GM10847 (cell line): ENCODE data around the gene UBE2D4.
A peak's percentile ranks its signal among the peaks of the same experiment; 100 is the strongest.

Experiments
- POLR2A ChIP-seq: IDR thresholded peaks from 2 replicates; pipeline ENCODE4 v1.6.1; 2011; ENCODE audit not compliant: insufficient read length; ENCODE audit errors: extremely low read depth

Gene UBE2D4

GRCh38 chr7:43925984-43926797 is at the start of gene UBE2D4:
Gene UBE2D4 (plus strand): TSS chr7:43926436. CDS start chr7:43926533, 97 bp downstream.
- TF ChIP-seq POLR2A = peak; percentile 93

GRCh38 chr7:43876976-43877745 is 49.1 kb upstream of the UBE2D4 start:
- TF ChIP-seq POLR2A = no peak

GRCh38 chr7:43877968-43878864 is 48.0 kb upstream of the UBE2D4 start:
- TF ChIP-seq POLR2A = no peak

DNA sequence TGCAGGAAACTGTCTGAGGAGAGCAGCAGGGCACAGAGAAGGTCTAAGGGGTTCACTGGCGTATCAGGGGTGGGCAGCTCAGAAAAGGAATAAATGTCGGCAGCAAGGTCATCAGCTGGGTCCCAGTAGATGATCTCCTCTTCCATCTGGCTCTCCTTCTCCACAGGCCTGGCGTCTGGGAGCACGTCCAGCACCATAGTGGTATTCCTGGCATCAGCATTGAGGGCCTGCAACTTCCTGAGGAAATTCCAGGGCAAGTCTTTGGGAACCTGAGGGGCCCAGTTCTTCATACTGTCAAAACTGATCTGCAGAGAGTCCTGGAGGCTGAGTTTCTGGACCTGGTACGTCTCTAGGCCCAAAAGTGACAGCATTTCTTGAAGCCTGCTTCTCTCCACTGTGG is 47.4 kb upstream of the UBE2D4 start:
- TF ChIP-seq POLR2A = no peak

- no peak for TF ChIP-seq POLR2A
Observed at GRCh38 chr7:43879477-43879876, 46.8 kb upstream of the UBE2D4 start.

- no peak for TF ChIP-seq POLR2A
Observed at GRCh38 chr7:43880596-43880995, 45.6 kb upstream of the UBE2D4 start.

- TF ChIP-seq POLR2A = no peak
Observed at GRCh38 chr7:43884209-43884608, 42.0 kb upstream of the UBE2D4 start.

- TF ChIP-seq POLR2A = no peak
Observed at GRCh38 chr7:43884617-43885016, 41.6 kb upstream of the UBE2D4 start.

GRCh38 chr7:43888993-43889945 is 37.0 kb upstream of the UBE2D4 start:
- no peak for TF ChIP-seq POLR2A

DNA sequence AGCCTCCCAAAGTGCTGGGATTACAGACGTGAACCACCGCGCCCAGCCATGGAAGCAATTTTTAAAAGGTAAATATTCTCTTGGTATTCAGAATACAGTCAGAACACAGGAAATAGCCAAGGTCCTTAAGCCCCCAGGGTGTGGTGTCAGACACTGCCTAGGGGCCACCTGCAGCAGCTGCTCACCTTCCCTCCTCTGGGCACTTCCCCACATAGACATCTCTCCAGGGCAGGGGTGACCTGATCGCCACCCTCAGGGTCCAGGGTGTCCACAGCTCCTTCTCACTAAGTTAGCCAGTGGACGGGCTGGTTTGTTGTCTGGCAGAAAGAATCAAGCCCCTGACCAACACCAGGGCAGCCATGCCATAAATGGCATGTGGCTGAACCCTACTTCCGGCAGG is 35.8 kb upstream of the UBE2D4 start:
- TF ChIP-seq POLR2A = no peak

DNA sequence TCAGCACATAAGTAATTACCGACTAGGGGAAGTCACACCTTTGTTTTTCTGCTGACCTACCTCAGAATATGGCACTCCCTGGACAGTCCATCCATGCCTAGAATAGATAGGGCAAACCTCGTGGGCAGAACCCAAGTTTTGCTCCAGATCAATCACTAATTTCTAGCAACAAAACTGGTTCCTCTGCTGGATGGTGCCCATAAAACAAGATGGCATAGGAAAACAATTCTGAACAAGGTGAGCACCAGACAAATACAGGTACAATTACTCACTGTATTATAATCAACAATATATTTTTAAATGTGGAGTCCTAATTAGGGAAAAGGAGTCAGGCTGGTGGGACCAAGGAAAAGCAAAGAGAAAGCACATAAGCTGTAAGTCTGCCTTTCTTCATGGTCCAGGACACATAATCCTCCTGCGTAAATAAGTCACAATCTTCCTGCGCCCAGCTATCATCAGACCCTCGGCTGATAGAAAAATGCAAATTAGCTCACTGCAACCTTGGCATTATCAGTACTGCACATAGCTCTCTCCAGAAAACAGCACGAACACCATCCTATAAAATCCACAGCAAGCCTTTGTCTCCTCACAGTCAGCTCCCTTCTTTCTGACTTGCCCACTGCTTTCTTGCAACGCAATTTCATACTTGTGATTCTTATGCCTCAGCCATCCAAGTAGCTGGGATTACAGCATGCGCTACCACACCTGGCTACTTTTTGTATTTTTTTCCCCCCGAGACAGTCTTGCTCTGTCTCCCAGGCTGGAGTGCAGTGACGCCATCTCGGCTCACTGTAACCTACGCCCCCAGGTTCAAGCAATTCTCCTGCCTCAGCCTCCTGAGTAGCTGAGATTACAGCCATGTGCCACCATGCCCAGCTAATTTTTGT is 34.9 kb upstream of the UBE2D4 start:
- no peak for TF ChIP-seq POLR2A

GRCh38 chr7:43895847-43896415 is 30.3 kb upstream of the UBE2D4 start:
- TF ChIP-seq POLR2A = no peak

GRCh38 chr7:43902542-43903054 is 23.6 kb upstream of the UBE2D4 start:
- no peak for TF ChIP-seq POLR2A
